NCI-H2196 (cell line): ENCODE results near the gene CHST13.

ENCODE experiments used
- DNase-seq: peaks from one replicate; lab custom pipeline; 2025; ENCODE audit not compliant: unreplicated experiment; lab: John Stamatoyannopoulos, UW

The CHST13 gene

GRCh38 chr3:126523745-126524428, at the start of gene CHST13:
Gene CHST13 (plus strand): TSS chr3:126524155. CDS start chr3:126524333, 178 bp downstream.
- DNase-seq = peak; percentile 79

GRCh38 chr3:126474498-126475412, 49.2 kb upstream of the CHST13 start:
- no peak for DNase-seq

GRCh38 chr3:126475413-126476114, 48.4 kb upstream of the CHST13 start, which contains the start of gene ZXDC:
Gene ZXDC (minus strand): TSS chr3:126475891. CDS start chr3:126475865, 26 bp downstream.
- DNase-seq = peak; percentile 99

- DNase-seq = peak; percentile 89
These were observed 47.5 kb upstream of the CHST13 start for GRCh38 chr3:126476166-126477060.

GRCh38 chr3:126477061-126477380, 46.9 kb upstream of the CHST13 start:
- DNase-seq = no peak

- no peak for DNase-seq
These were observed 45.2 kb upstream of the CHST13 start for GRCh38 chr3:126478581-126479310.

GRCh38 chr3:126479642-126480041, 44.3 kb upstream of the CHST13 start:
- no peak for DNase-seq

GRCh38 chr3:126480206-126480605, 43.7 kb upstream of the CHST13 start:
- no peak for DNase-seq

GRCh38 chr3:126480861-126481260, 43.1 kb upstream of the CHST13 start:
- DNase-seq = no peak

- no peak for DNase-seq
These were observed 42.0 kb upstream of the CHST13 start for GRCh38 chr3:126481808-126482502.

- no peak for DNase-seq
These were observed 41.3 kb upstream of the CHST13 start for GRCh38 chr3:126482503-126483255.

- no peak for DNase-seq
These were observed 40.6 kb upstream of the CHST13 start for GRCh38 chr3:126483321-126483761.

- no peak for DNase-seq
These were observed 39.8 kb upstream of the CHST13 start for GRCh38 chr3:126484148-126484547.

- DNase-seq = no peak
These were observed 39.3 kb upstream of the CHST13 start for GRCh38 chr3:126484662-126485061.

- no peak for DNase-seq
These were observed 38.6 kb upstream of the CHST13 start for GRCh38 chr3:126485176-126485897.

GRCh38 chr3:126485956-126486355, 38.0 kb upstream of the CHST13 start:
- no peak for DNase-seq

- DNase-seq = no peak
These were observed 37.6 kb upstream of the CHST13 start for GRCh38 chr3:126486360-126486847.
